IMR-90 (cell line): Measurements from ENCODE around the gene MICAL1.

Experiments
- CTCF ChIP-seq: conservative IDR thresholded peaks from 2 replicates; pipeline ENCODE4 v1.5.1; 2012; ENCODE audit warnings: mild to moderate bottlenecking, low read depth, low read length, improper control_type of control experiment
- POLR2A ChIP-seq: IDR thresholded peaks from 2 replicates; pipeline ENCODE4 v1.6.1; 2012; ENCODE audit warnings: mild to moderate bottlenecking, low read depth, low read length
- SMC3 ChIP-seq: fragments of 150-350 bp; IDR thresholded peaks from 2 replicates; pipeline ENCODE4 v1.6.1; 2016; ENCODE audit warnings: low read depth, mild to moderate bottlenecking, antibody characterized with exemption, low read length, moderate library complexity
- USF2 ChIP-seq: fragments of 150-350 bp; IDR thresholded peaks from 2 replicates; pipeline ENCODE4 v1.6.1; 2017; ENCODE audit warnings: mild to moderate bottlenecking, antibody characterized with exemption, low read length, low read depth

DNA sequence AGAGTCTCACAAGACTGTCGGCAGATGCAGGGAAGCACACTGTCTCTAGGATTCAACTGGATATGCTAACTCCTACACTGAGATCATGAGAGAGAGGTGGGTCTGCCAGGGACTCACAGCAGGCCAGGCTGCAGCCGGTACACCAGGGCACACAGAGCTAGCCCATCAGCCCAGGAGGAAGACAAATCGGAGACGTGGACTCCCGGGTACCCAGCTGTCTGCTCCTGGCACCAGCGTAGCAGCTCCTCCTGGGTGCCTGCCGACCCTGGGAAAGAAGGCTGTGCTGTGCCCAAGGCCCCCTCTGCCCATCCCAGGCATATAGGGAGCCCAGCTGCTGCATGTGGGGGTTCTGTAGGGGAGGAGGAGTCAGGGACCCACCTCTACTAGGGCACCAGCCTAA lies 7.0 kb downstream of the MICAL1 start:
- no peak for TF ChIP-seq CTCF
- TF ChIP-seq POLR2A: no peak
- no peak for TF ChIP-seq USF2
- TF ChIP-seq SMC3: no peak
